Adipocyte (in vitro differentiated cells): ENCODE results near the gene DUSP5.
A peak's percentile ranks its signal among the peaks of the same experiment; 100 is the strongest.

Source experiments
- DNase-seq: peaks from one replicate; pipeline ENCODE4 v3.0.0-alpha.2; 2015; ENCODE audit warnings: low read depth
- H3K27me3 ChIP-seq: replicated peaks from 2 replicates; pipeline ENCODE4 v1.7.0; 2013; ENCODE audit warnings: mild to moderate bottlenecking, low read length, moderate library complexity; ENCODE audit not compliant: control insufficient read depth, insufficient read depth
- H3K36me3 ChIP-seq: 2 replicates; pipeline ENCODE4 v1.7.0; 2013; ENCODE audit warnings: low read length, mild to moderate bottlenecking, moderate library complexity; ENCODE audit not compliant: control insufficient read depth, insufficient read depth, severe bottlenecking
- H3K4me1 ChIP-seq: 2 replicates; pipeline ENCODE4 v1.7.0; 2013; ENCODE audit warnings: mild to moderate bottlenecking, low read length, moderate library complexity; ENCODE audit not compliant: control insufficient read depth, insufficient read depth
- H3K4me3 ChIP-seq: 2 replicates; pipeline ENCODE4 v1.7.0; 2013; ENCODE audit warnings: mild to moderate bottlenecking, low read length, moderate library complexity
- H3K9ac ChIP-seq: 2 replicates; pipeline ENCODE4 v1.7.0; 2013; ENCODE audit warnings: mild to moderate bottlenecking, low read length, moderate library complexity
- H3K9me3 ChIP-seq: 2 replicates; pipeline ENCODE4 v1.7.0; 2013; ENCODE audit warnings: mild to moderate bottlenecking, low read length, moderate library complexity; ENCODE audit not compliant: control insufficient read depth

Gene DUSP5

GRCh38 chr10:110503528-110504110 lies 5.9 kb downstream of the DUSP5 start:
- H3K9ac ChIP-seq = peak overlapping the region; percentile 55
- peaks cover 63% of the 10 kb centered on the region for H3K4me1 ChIP-seq
- no peaks in the 10 kb centered on the region for H3K9me3 ChIP-seq
- H3K4me3 ChIP-seq = peak overlapping the region; percentile 56
- DNase-seq = no peak
- no peaks in the 10 kb centered on the region for H3K27me3 ChIP-seq
- peaks cover 25% of the 10 kb centered on the region for H3K36me3 ChIP-seq

- Histone ChIP-seq H3K27me3 (no peaks in the 10 kb centered on the region), H3K4me1 (peaks cover 63% of the 10 kb centered on the region), H3K36me3 (peaks cover 26% of the 10 kb centered on the region), H3K9ac (peak overlapping the region; percentile 55), H3K9me3 (no peaks in the 10 kb centered on the region), H3K4me3 (peak overlapping the region; percentile 56)
- peak; percentile 85 for DNase-seq
Measured at GRCh38 chr10:110504111-110504735, 6.5 kb downstream of the DUSP5 start.

GRCh38 chr10:110505130-110505770 lies 7.5 kb downstream of the DUSP5 start:
- Histone ChIP-seq H3K27me3 (no peaks in the 10 kb centered on the region), H3K4me1 (peaks cover 55% of the 10 kb centered on the region), H3K9ac (no peak overlapping the region), H3K9me3 (no peaks in the 10 kb centered on the region), H3K36me3 (peaks cover 34% of the 10 kb centered on the region), H3K4me3 (no peak overlapping the region)
- no peak for DNase-seq

- Histone ChIP-seq H3K4me3 (no peak overlapping the region), H3K36me3 (peaks cover 42% of the 10 kb centered on the region), H3K9me3 (no peaks in the 10 kb centered on the region), H3K27me3 (no peaks in the 10 kb centered on the region), H3K4me1 (peaks cover 49% of the 10 kb centered on the region), H3K9ac (no peak overlapping the region)
- DNase-seq = no peak
Measured at GRCh38 chr10:110506448-110506847, 8.7 kb downstream of the DUSP5 start.

GRCh38 chr10:110507346-110507745 lies 9.6 kb downstream of the DUSP5 start:
- H3K27me3 ChIP-seq = no peaks in the 10 kb centered on the region
- peaks cover 42% of the 10 kb centered on the region for H3K36me3 ChIP-seq
- H3K4me1 ChIP-seq = peaks cover 49% of the 10 kb centered on the region
- no peak overlapping the region for H3K9ac ChIP-seq
- no peak for DNase-seq
- H3K4me3 ChIP-seq = no peak overlapping the region
- no peaks in the 10 kb centered on the region for H3K9me3 ChIP-seq

- peaks cover 42% of the 10 kb centered on the region for H3K36me3 ChIP-seq
- H3K9ac ChIP-seq = no peak overlapping the region
- no peaks in the 10 kb centered on the region for H3K27me3 ChIP-seq
- DNase-seq = no peak
- H3K4me3 ChIP-seq = no peak overlapping the region
- H3K9me3 ChIP-seq = no peaks in the 10 kb centered on the region
- H3K4me1 ChIP-seq = peaks cover 48% of the 10 kb centered on the region
Measured at GRCh38 chr10:110508159-110508788, 10.6 kb downstream of the DUSP5 start.

- Histone ChIP-seq H3K36me3 (peaks cover 42% of the 10 kb centered on the region), H3K4me3 (no peak overlapping the region)
- no peak for DNase-seq
Measured at GRCh38 chr10:110508806-110509544, 11.3 kb downstream of the DUSP5 start.

GRCh38 chr10:110509560-110509959 lies 11.9 kb downstream of the DUSP5 start:
- peaks cover 42% of the 10 kb centered on the region for H3K36me3 ChIP-seq
- no peaks in the 10 kb centered on the region for H3K9me3 ChIP-seq
- no peak overlapping the region for H3K9ac ChIP-seq
- no peak for DNase-seq
- H3K27me3 ChIP-seq = no peaks in the 10 kb centered on the region
- H3K4me3 ChIP-seq = no peak overlapping the region
- peaks cover 35% of the 10 kb centered on the region for H3K4me1 ChIP-seq

More at GRCh38 chr10:110508806-110509544, 11.3 kb downstream of the DUSP5 start:
- H3K9ac ChIP-seq = no peak overlapping the region
- H3K9me3 ChIP-seq = no peaks in the 10 kb centered on the region
- H3K27me3 ChIP-seq = no peaks in the 10 kb centered on the region
- H3K4me1 ChIP-seq = peaks cover 41% of the 10 kb centered on the region

GRCh38 chr10:110510086-110510485 lies 12.4 kb downstream of the DUSP5 start:
- Histone ChIP-seq H3K36me3 (peaks cover 42% of the 10 kb centered on the region), H3K9me3 (no peaks in the 10 kb centered on the region), H3K9ac (no peak overlapping the region), H3K27me3 (no peaks in the 10 kb centered on the region), H3K4me1 (peaks cover 29% of the 10 kb centered on the region), H3K4me3 (no peak overlapping the region)
- DNase-seq = no peak

- no peak overlapping the region for H3K4me3 ChIP-seq
- H3K4me1 ChIP-seq = peaks cover 23% of the 10 kb centered on the region
- H3K9me3 ChIP-seq = no peaks in the 10 kb centered on the region
- H3K27me3 ChIP-seq = no peaks in the 10 kb centered on the region
- DNase-seq = no peak
- no peak overlapping the region for H3K9ac ChIP-seq
- peaks cover 37% of the 10 kb centered on the region for H3K36me3 ChIP-seq
Measured at GRCh38 chr10:110510730-110511129, 13.0 kb downstream of the DUSP5 start.
